PC-3 (cell line): ENCODE data around the gene KCNQ2. TPM values are rescaled to one million over a fixed set of nuclear protein-coding genes. Genes with fewer than 3 reads are reported as not detected.

Experiments used
- ATAC-seq: fragments of 200-7000 bp; cut with Tn5 transposase; 2 replicates; pipeline ENCODE4 v1.9.1; 2020; ENCODE audit warnings: mild to moderate bottlenecking, moderate library complexity
- BruUV-seq: library from RNA; stranded (reverse); fragments of 400-500 nt; replicated peaks from 2 replicates; lab custom pipeline; 2021; lab: Mats Ljungman, UMichigan
- CTCF ChIA-PET: fragments of 300-600 bp; sonication (Branson Sonifier 250); formaldehyde crosslinking; loops from one replicate; lab custom pipeline; 2022; ENCODE audit warnings: antibody characterized with exemption; lab: Charles Lee
- POLR2A ChIA-PET: fragments of 300-600 bp; sonication (Branson Sonifier 250); formaldehyde crosslinking; loops from one replicate; lab custom pipeline; 2022; ENCODE audit warnings: antibody characterized with exemption; ENCODE audit not compliant: unreplicated experiment; lab: Charles Lee
- DNase-seq: peaks from one replicate; pipeline ENCODE4 v3.0.0-alpha.2; 2015
- H2AFZ ChIP-seq: fragments of 300-600 bp; sonication (generic); 2 replicates; pipeline ENCODE4 v1.6.0; 2016; ENCODE audit warnings: antibody characterized with exemption, low read length
- H3F3A ChIP-seq: fragments of 300-600 bp; sonication (generic); one replicate; pipeline ENCODE4 v1.6.0; 2017; ENCODE audit warnings: antibody characterized with exemption, low read length, control low read depth, mild to moderate bottlenecking; ENCODE audit not compliant: unreplicated experiment
- H3K27ac ChIP-seq: fragments of 300-600 bp; sonication (generic); 2 replicates; pipeline ENCODE4 v1.5.1; 2016; ENCODE audit warnings: mild to moderate bottlenecking, low read length
- H3K27me3 ChIP-seq: fragments of 300-600 bp; sonication (generic); 2 replicates; pipeline ENCODE4 v1.6.1; 2016; ENCODE audit warnings: low read length, mixed read lengths
- H3K36me3 ChIP-seq: fragments of 300-600 bp; sonication (generic); 2 replicates; pipeline ENCODE4 v1.6.1; 2016; ENCODE audit warnings: low read depth, mixed run types, low read length, mixed read lengths
- H3K4me1 ChIP-seq: fragments of 300-600 bp; sonication (generic); 2 replicates; pipeline ENCODE4 v1.5.1; 2016; ENCODE audit warnings: low read length; ENCODE audit not compliant: insufficient read depth
- H3K4me2 ChIP-seq: fragments of 300-600 bp; sonication (generic); 2 replicates; pipeline ENCODE4 v1.6.0; 2016; ENCODE audit warnings: low read length
- H3K4me3 ChIP-seq: fragments of 300-600 bp; sonication (generic); 2 replicates; pipeline ENCODE4 v1.5.1; 2016; ENCODE audit warnings: mild to moderate bottlenecking, low read length, mixed read lengths
- H3K79me2 ChIP-seq: fragments of 300-600 bp; sonication (generic); 2 replicates; pipeline ENCODE4 v1.6.1; 2017; ENCODE audit warnings: low read length, mixed read lengths
- H3K9ac ChIP-seq: fragments of 300-600 bp; sonication (generic); 2 replicates; pipeline ENCODE4 v1.6.0; 2016; ENCODE audit warnings: mild to moderate bottlenecking, low read length
- H3K9me2 ChIP-seq: fragments of 300-600 bp; sonication (generic); replicated peaks from 2 replicates; pipeline ENCODE4 v1.6.1; 2016; ENCODE audit warnings: mixed run types, low read length, mixed read lengths
- H3K9me3 ChIP-seq: fragments of 300-600 bp; sonication (generic); 2 replicates; pipeline ENCODE4 v1.6.1; 2016; ENCODE audit warnings: low read length, mixed read lengths
- H4K20me1 ChIP-seq: fragments of 300-600 bp; sonication (generic); 2 replicates; pipeline ENCODE4 v1.6.1; 2016; ENCODE audit warnings: low read length, mixed read lengths
- CTCF ChIP-seq: fragments of 300-600 bp; sonication (generic); conservative IDR thresholded peaks from 2 replicates; pipeline ENCODE4 v1.5.1; 2017; ENCODE audit warnings: antibody characterized with exemption, low read depth, mild to moderate bottlenecking, low read length
- EZH2 ChIP-seq: fragments of 300-600 bp; sonication (generic); IDR thresholded peaks from one replicate; pipeline ENCODE4 v1.6.1; 2017; ENCODE audit warnings: antibody characterized with exemption, mild to moderate bottlenecking, low read length; ENCODE audit not compliant: unreplicated experiment
- EZH2phosphoT487 ChIP-seq: fragments of 300-600 bp; sonication (generic); IDR thresholded peaks from 2 replicates; pipeline ENCODE4 v1.6.1; 2018; ENCODE audit warnings: mild to moderate bottlenecking, antibody characterized with exemption, low read length, borderline replicate concordance
- intact Hi-C: fragments of 100-400 bp; cut with micrococcal nuclease; formaldehyde crosslinking; loops from 2 replicates; pipeline ENCODE4 v1.9.0; 2023
- total RNA-seq: library from RNA; depleted of rRNA; stranded (reverse); fragments of >200 nt; gene quantifications from 2 replicates; pipeline ENCODE4 v1.2.3, GENCODE V29; 2014

Gene KCNQ2
- total RNA-seq, 1 experiment from 2014 or later: not detected

GRCh38 chr20:63360850-63361518 is 111.5 kb downstream of the KCNQ2 start, which contains the start of gene CHRNA4:
CHRNA4 (minus strand) TSS chr20:63361349; CDS start chr20:63361165, 184 bp downstream.
- no peak within 1 kb of the TSS for H3K4me3 ChIP-seq
- no peak within 1 kb of the TSS for H3K9ac ChIP-seq
- ATAC-seq (no peak), DNase-seq (no peak)
- H3K9me3 ChIP-seq: no peaks in the 10 kb centered on the region
- intact Hi-C loops: no loop called here
- H2AFZ ChIP-seq: no peak within 1 kb of the TSS
- no peaks in the 10 kb centered on the region for H3K36me3 ChIP-seq
- no peak within 1 kb of the TSS for H3K4me2 ChIP-seq
- H3K27ac ChIP-seq: no peak within 1 kb of the TSS
- TF ChIP-seq EZH2 (no peak), CTCF (no peak)
- no peaks in the 10 kb centered on the region for H3K9me2 ChIP-seq
- no peaks in the 10 kb centered on the region for H3K79me2 ChIP-seq
- no peaks in the 10 kb centered on the region for H4K20me1 ChIP-seq
- no TSS peak for BruUV-seq
- H3K4me1 ChIP-seq: no peaks in the 10 kb centered on the region
- H3K27me3 ChIP-seq: 0 out of 2 replicates have a peak, but pooled peaks cover 4% of the 10 kb centered on the region
- ChIA-PET CTCF (no interaction called here), POLR2A (no interaction called here)
- no peaks in the 10 kb centered on the region for H3F3A ChIP-seq

DNA sequence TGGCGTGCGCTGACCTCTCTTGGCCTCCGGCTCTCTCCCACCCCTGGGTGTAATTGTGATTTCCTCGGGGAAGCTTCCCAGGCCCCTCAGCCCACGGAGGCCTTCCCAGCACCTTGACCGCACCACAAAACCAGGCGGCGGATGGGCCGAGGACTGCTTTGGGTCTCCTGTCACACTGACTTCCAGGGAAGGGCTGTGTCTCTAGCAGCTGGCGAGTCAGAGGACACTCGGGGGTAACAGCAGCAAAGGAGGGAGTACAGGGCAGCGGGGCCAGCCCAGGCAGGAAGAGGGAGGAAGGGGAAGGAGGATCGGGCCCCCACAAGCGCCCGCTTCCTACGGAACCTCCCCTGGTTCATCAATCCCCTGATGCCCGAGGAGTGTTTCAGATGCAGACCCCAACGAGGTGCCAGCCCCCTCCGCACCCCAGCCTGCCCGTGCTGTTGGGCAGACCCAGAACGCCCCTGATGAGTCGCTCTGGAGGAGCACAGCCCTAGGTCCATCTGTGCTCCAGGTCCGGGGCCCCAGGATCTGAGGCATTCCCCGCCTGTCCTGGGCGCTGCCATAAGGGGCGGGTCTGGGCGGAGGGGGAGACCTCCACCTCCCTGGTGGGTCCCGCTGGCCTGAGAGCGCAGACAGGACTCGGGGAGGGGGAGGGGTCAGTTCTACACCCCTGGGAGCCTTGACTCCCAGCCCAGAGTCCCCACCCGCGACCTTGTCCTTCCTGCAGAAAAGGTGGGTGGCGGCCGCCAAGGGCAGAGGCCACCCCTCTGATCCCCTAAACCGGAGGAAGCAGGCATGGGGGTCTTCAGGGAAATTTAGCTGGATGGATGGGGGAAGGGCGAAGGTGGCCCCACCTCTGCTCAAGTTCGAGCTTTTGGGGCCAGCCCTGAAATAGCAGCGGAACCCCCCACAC is 112.3 kb downstream of the KCNQ2 start:
- CTCF ChIA-PET: no interaction called here

More for the DNA sequence above, 112.3 kb downstream of the KCNQ2 start:
- intact Hi-C loops: no loop called here
- no peak overlapping the region for H3K4me2 ChIP-seq
- H3K36me3 ChIP-seq: no peaks in the 10 kb centered on the region
- POLR2A ChIA-PET: no interaction called here
- BruUV-seq: no TSS peak
- H3K9me3 ChIP-seq: no peaks in the 10 kb centered on the region
- no peak overlapping the region for H3K4me3 ChIP-seq
- no peak overlapping the region for H3K27ac ChIP-seq
- no peak for TF ChIP-seq EZH2phosphoT487
- TF ChIP-seq EZH2: no peak
- no peak for TF ChIP-seq CTCF
- no peaks in the 10 kb centered on the region for H3F3A ChIP-seq
- H3K79me2 ChIP-seq: no peaks in the 10 kb centered on the region
- DNase-seq (no peak), ATAC-seq (no peak)
- no peaks in the 10 kb centered on the region for H3K4me1 ChIP-seq
- H2AFZ ChIP-seq: no peak overlapping the region
- H3K9me2 ChIP-seq: no peaks in the 10 kb centered on the region
- H4K20me1 ChIP-seq: no peaks in the 10 kb centered on the region
- no peak overlapping the region for H3K9ac ChIP-seq
- H3K27me3 ChIP-seq: 0 out of 2 replicates have a peak, but pooled peaks cover 4% of the 10 kb centered on the region
